HEK293 (cell line): ENCODE results near the gene VPS4A.

Source experiments
- FEZF1 ChIP-seq: fragments of 450-650 bp; formaldehyde crosslinking; IDR thresholded peaks from 2 replicates; pipeline ENCODE4 v1.5.1; 2016; ENCODE audit warnings: missing biosample characterization, missing genetic modification characterization
- GFI1B ChIP-seq: fragments of 450-650 bp; formaldehyde crosslinking; IDR thresholded peaks from 2 replicates; pipeline ENCODE4 v1.5.1; 2016; ENCODE audit warnings: missing biosample characterization, missing genetic modification characterization
- GLIS1 ChIP-seq: fragments of 450-650 bp; formaldehyde crosslinking; IDR thresholded peaks from 2 replicates; pipeline ENCODE4 v1.5.1; 2016; ENCODE audit warnings: missing biosample characterization, missing genetic modification characterization
- HOXA7 ChIP-seq: sonication (generic); formaldehyde crosslinking; IDR thresholded peaks from 2 replicates; pipeline ENCODE4 v1.8.1; 2022; ENCODE audit warnings: missing genetic modification reagents, borderline replicate concordance
- KLF1 ChIP-seq: fragments of 450-650 bp; formaldehyde crosslinking; IDR thresholded peaks from 2 replicates; pipeline ENCODE4 v1.5.1; 2016; ENCODE audit warnings: missing biosample characterization, missing genetic modification characterization
- KLF17 ChIP-seq: fragments of 450-650 bp; formaldehyde crosslinking; IDR thresholded peaks from 2 replicates; pipeline ENCODE4 v1.5.1; 2016; ENCODE audit warnings: missing biosample characterization, missing genetic modification characterization
- MYNN ChIP-seq: fragments of 450-650 bp; formaldehyde crosslinking; IDR thresholded peaks from 2 replicates; pipeline ENCODE4 v1.5.1; 2016; ENCODE audit warnings: missing biosample characterization, missing genetic modification characterization, borderline replicate concordance
- PRDM1 ChIP-seq: fragments of 450-650 bp; formaldehyde crosslinking; IDR thresholded peaks from 2 replicates; pipeline ENCODE4; 2016; ENCODE audit warnings: missing biosample characterization, missing genetic modification characterization
- RBAK ChIP-seq: fragments of 450-650 bp; formaldehyde crosslinking; IDR thresholded peaks from 2 replicates; pipeline ENCODE4 v1.5.1; 2016; ENCODE audit warnings: missing biosample characterization, missing genetic modification characterization
- SALL2 ChIP-seq: fragments of 450-650 bp; formaldehyde crosslinking; IDR thresholded peaks from 2 replicates; pipeline ENCODE4 v1.5.0; 2017; ENCODE audit warnings: missing biosample characterization, mild to moderate bottlenecking, missing genetic modification characterization, borderline replicate concordance
- SP7 ChIP-seq: fragments of 450-650 bp; formaldehyde crosslinking; IDR thresholded peaks from 2 replicates; pipeline ENCODE4 v1.5.1; 2016; ENCODE audit warnings: missing biosample characterization, missing genetic modification characterization
- ZBTB17 ChIP-seq: fragments of 450-650 bp; formaldehyde crosslinking; IDR thresholded peaks from 2 replicates; pipeline ENCODE4 v1.5.1; 2016; ENCODE audit warnings: missing biosample characterization, missing genetic modification characterization
- ZBTB20 ChIP-seq: fragments of 450-650 bp; formaldehyde crosslinking; IDR thresholded peaks from 2 replicates; pipeline ENCODE4 v1.5.1; 2016; ENCODE audit warnings: missing biosample characterization, missing genetic modification characterization
- ZFP37 ChIP-seq: fragments of 450-650 bp; formaldehyde crosslinking; IDR thresholded peaks from 2 replicates; pipeline ENCODE4 v1.5.1; 2016; ENCODE audit warnings: missing biosample characterization, missing genetic modification characterization
- ZFP41 ChIP-seq: fragments of 450-650 bp; formaldehyde crosslinking; IDR thresholded peaks from 2 replicates; pipeline ENCODE4 v1.5.1; 2016; ENCODE audit warnings: missing biosample characterization, missing genetic modification characterization, borderline replicate concordance
- ZNF133 ChIP-seq: fragments of 450-650 bp; formaldehyde crosslinking; IDR thresholded peaks from 2 replicates; pipeline ENCODE4 v1.5.1; 2016; ENCODE audit warnings: missing biosample characterization, missing genetic modification characterization
- ZNF146 ChIP-seq: fragments of 450-650 bp; formaldehyde crosslinking; IDR thresholded peaks from 2 replicates; pipeline ENCODE4 v1.5.1; 2016; ENCODE audit warnings: missing biosample characterization, missing genetic modification characterization
- ZNF211 ChIP-seq: fragments of 450-650 bp; formaldehyde crosslinking; IDR thresholded peaks from 2 replicates; pipeline ENCODE4 v1.5.1; 2016; ENCODE audit warnings: low read depth, missing biosample characterization, missing genetic modification characterization
- ZNF292 ChIP-seq: fragments of 450-650 bp; formaldehyde crosslinking; IDR thresholded peaks from 2 replicates; pipeline ENCODE4 v1.5.1; 2016; ENCODE audit warnings: low read depth, missing biosample characterization, missing genetic modification characterization, borderline replicate concordance
- ZNF335 ChIP-seq: fragments of 450-650 bp; formaldehyde crosslinking; conservative IDR thresholded peaks from 2 replicates; pipeline ENCODE4 v1.5.1; 2016; ENCODE audit warnings: missing biosample characterization, missing genetic modification characterization
- ZNF341 ChIP-seq: fragments of 450-650 bp; formaldehyde crosslinking; IDR thresholded peaks from 2 replicates; pipeline ENCODE4; 2016; ENCODE audit warnings: low read depth, missing biosample characterization, missing genetic modification characterization
- ZNF391 ChIP-seq: fragments of 450-650 bp; formaldehyde crosslinking; IDR thresholded peaks from 2 replicates; pipeline ENCODE4 v1.5.1; 2016; ENCODE audit warnings: low read depth, missing biosample characterization, missing genetic modification characterization, borderline replicate concordance
- ZNF416 ChIP-seq: fragments of 450-650 bp; formaldehyde crosslinking; IDR thresholded peaks from 2 replicates; pipeline ENCODE4 v1.5.1; 2016; ENCODE audit warnings: missing biosample characterization, missing genetic modification characterization
- ZNF449 ChIP-seq: fragments of 450-650 bp; formaldehyde crosslinking; IDR thresholded peaks from 2 replicates; pipeline ENCODE4 v1.5.1; 2017; ENCODE audit warnings: missing biosample characterization, mild to moderate bottlenecking, missing genetic modification characterization, moderate library complexity
- ZNF501 ChIP-seq: fragments of 450-650 bp; formaldehyde crosslinking; IDR thresholded peaks from 2 replicates; pipeline ENCODE4 v1.5.1; 2016; ENCODE audit warnings: missing biosample characterization, missing genetic modification characterization
- ZNF530 ChIP-seq: fragments of 450-650 bp; formaldehyde crosslinking; IDR thresholded peaks from 2 replicates; pipeline ENCODE4 v1.5.1; 2016; ENCODE audit warnings: low read depth, missing biosample characterization, missing genetic modification characterization
- ZNF621 ChIP-seq: fragments of 450-650 bp; formaldehyde crosslinking; IDR thresholded peaks from 2 replicates; pipeline ENCODE4 v1.5.1; 2017; ENCODE audit warnings: missing biosample characterization, missing genetic modification characterization
- ZNF639 ChIP-seq: fragments of 450-650 bp; formaldehyde crosslinking; IDR thresholded peaks from 2 replicates; pipeline ENCODE4 v1.5.1; 2016; ENCODE audit warnings: missing biosample characterization, missing genetic modification characterization
- ZNF654 ChIP-seq: fragments of 450-650 bp; formaldehyde crosslinking; IDR thresholded peaks from 2 replicates; pipeline ENCODE4 v1.5.1; 2016; ENCODE audit warnings: low read depth, missing biosample characterization, missing genetic modification characterization
- TF ChIP-seq, protein P1 (sequence below): fragments of 450-650 bp; formaldehyde crosslinking; IDR thresholded peaks from 2 replicates; pipeline ENCODE4 v1.5.1; 2016; ENCODE audit warnings: missing biosample characterization, missing genetic modification characterization
- TF ChIP-seq, protein P2 (sequence below): IDR thresholded peaks from 2 replicates; pipeline ENCODE4 v1.6.1; 2011; ENCODE audit warnings: mild to moderate bottlenecking, low read depth, low read length, borderline replicate concordance
- TF ChIP-seq, protein P3 (sequence below): fragments of 450-650 bp; formaldehyde crosslinking; IDR thresholded peaks from 2 replicates; pipeline ENCODE4 v1.5.1; 2016; ENCODE audit warnings: missing biosample characterization, missing genetic modification characterization

VPS4A gene

GRCh38 chr16:69330286-69331109 lies 19.3 kb downstream of the VPS4A start, which contains the start of gene PDF (continued):
- TF ChIP-seq, protein P1, sequence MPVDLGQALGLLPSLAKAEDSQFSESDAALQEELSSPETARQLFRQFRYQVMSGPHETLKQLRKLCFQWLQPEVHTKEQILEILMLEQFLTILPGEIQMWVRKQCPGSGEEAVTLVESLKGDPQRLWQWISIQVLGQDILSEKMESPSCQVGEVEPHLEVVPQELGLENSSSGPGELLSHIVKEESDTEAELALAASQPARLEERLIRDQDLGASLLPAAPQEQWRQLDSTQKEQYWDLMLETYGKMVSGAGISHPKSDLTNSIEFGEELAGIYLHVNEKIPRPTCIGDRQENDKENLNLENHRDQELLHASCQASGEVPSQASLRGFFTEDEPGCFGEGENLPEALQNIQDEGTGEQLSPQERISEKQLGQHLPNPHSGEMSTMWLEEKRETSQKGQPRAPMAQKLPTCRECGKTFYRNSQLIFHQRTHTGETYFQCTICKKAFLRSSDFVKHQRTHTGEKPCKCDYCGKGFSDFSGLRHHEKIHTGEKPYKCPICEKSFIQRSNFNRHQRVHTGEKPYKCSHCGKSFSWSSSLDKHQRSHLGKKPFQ: no peak
- TF ChIP-seq, protein P2, sequence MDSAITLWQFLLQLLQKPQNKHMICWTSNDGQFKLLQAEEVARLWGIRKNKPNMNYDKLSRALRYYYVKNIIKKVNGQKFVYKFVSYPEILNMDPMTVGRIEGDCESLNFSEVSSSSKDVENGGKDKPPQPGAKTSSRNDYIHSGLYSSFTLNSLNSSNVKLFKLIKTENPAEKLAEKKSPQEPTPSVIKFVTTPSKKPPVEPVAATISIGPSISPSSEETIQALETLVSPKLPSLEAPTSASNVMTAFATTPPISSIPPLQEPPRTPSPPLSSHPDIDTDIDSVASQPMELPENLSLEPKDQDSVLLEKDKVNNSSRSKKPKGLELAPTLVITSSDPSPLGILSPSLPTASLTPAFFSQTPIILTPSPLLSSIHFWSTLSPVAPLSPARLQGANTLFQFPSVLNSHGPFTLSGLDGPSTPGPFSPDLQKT: peak; percentile 53; the same call in 1 of the 2 replicates
- TF ChIP-seq ZNF335 (tag by site-specific recombination): peak; percentile 64
- no peak for TF ChIP-seq PRDM1 (tag by site-specific recombination)
- TF ChIP-seq RBAK (tag by site-specific recombination): no peak
- no peak for TF ChIP-seq ZNF292 (tag by site-specific recombination)
- no peak for TF ChIP-seq ZFP41 (tag by site-specific recombination)
- no peak for TF ChIP-seq ZNF133 (tag by site-specific recombination)
- no peak for TF ChIP-seq ZNF501 (tag by site-specific recombination)
- no peak for TF ChIP-seq ZNF530
- no peak for TF ChIP-seq ZNF621
- TF ChIP-seq GLIS1 (tag by site-specific recombination): peak; percentile 77
- TF ChIP-seq ZNF639 (tag by site-specific recombination): no peak
- TF ChIP-seq ZNF146 (tag by site-specific recombination): no peak
- no peak for TF ChIP-seq ZNF449 (tag by site-specific recombination)
- TF ChIP-seq KLF1 (tag by site-specific recombination): peak; percentile 87
- TF ChIP-seq KLF17: peak; percentile 48; the same call in 1 of the 2 replicates
- TF ChIP-seq MYNN (tag by site-specific recombination): no peak
- TF ChIP-seq ZBTB20: peak; percentile 99
- peak; percentile 38; the same call in 1 of the 2 replicates for TF ChIP-seq ZBTB17 (tag by site-specific recombination)
- TF ChIP-seq SP7 (tag by site-specific recombination): peak; percentile 68
- no peak for TF ChIP-seq ZNF654 (tag by site-specific recombination)
- TF ChIP-seq GFI1B (tag by site-specific recombination): no peak
- no peak for TF ChIP-seq HOXA7 (CRISPR knock-in tag)
- TF ChIP-seq SALL2 (tag by site-specific recombination): no peak
- no peak for TF ChIP-seq ZNF416 (tag by site-specific recombination)
- TF ChIP-seq ZNF341 (tag by site-specific recombination): peak; percentile 70; the same call in 1 of the 2 replicates
- no peak for TF ChIP-seq ZNF391 (tag by site-specific recombination)
- no peak for TF ChIP-seq FEZF1 (tag by site-specific recombination)
- TF ChIP-seq ZFP37: no peak
- TF ChIP-seq ZNF211 (tag by site-specific recombination): no peak
- TF ChIP-seq, protein P3, sequence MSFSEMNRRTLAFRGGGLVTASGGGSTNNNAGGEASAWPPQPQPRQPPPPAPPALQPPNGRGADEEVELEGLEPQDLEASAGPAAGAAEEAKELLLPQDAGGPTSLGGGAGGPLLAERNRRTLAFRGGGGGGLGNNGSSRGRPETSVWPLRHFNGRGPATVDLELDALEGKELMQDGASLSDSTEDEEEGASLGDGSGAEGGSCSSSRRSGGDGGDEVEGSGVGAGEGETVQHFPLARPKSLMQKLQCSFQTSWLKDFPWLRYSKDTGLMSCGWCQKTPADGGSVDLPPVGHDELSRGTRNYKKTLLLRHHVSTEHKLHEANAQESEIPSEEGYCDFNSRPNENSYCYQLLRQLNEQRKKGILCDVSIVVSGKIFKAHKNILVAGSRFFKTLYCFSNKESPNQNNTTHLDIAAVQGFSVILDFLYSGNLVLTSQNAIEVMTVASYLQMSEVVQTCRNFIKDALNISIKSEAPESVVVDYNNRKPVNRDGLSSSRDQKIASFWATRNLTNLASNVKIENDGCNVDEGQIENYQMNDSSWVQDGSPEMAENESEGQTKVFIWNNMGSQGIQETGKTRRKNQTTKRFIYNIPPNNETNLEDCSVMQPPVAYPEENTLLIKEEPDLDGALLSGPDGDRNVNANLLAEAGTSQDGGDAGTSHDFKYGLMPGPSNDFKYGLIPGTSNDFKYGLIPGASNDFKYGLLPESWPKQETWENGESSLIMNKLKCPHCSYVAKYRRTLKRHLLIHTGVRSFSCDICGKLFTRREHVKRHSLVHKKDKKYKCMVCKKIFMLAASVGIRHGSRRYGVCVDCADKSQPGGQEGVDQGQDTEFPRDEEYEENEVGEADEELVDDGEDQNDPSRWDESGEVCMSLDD (tag by site-specific recombination): no peak
